Measurements from ENCODE around the gene EML5. TPM values are rescaled to one million over a fixed set of nuclear protein-coding genes. Genes with fewer than 3 reads are reported as not detected.

Gene EML5
- total RNA-seq, 4 donors from 2014 or later: 0.35 to 3.3 (median 1.3) TPM

- H3K27ac ChIP-seq: no peak overlapping the region
- TF ChIP-seq POLR2A (IDR thresholded peaks at IDR 0.05) (no peak), CTCF (IDR thresholded peaks at IDR 0.05) (no peak)
- no peaks in the 10 kb centered on the region for H3K9me3 ChIP-seq
- H3K4me3 ChIP-seq: no peak overlapping the region
- H3K27me3 ChIP-seq: no peaks in the 10 kb centered on the region
- peaks cover 0 to 44% (median 0%) of the 10 kb centered on the region in 3 donors for H3K36me3 ChIP-seq
- peaks cover 0 to 6% (median 0%) of the 10 kb centered on the region in 4 donors for H3K4me1 ChIP-seq
- DNase-seq: no peak
These were observed 179.8 kb downstream of the EML5 start for GRCh38 chr14:88612981-88613380.

GRCh38 chr14:88611878-88612277 is 180.9 kb downstream of the EML5 start:
- Histone ChIP-seq H3K4me1 (peaks cover 0 to 6% (median 0%) of the 10 kb centered on the region in 4 donors), H3K4me3 (no peak overlapping the region), H3K36me3 (peaks cover 0 to 53% (median 0%) of the 10 kb centered on the region in 3 donors), H3K27ac (no peak overlapping the region), H3K27me3 (no peaks in the 10 kb centered on the region), H3K9me3 (no peaks in the 10 kb centered on the region)
- TF ChIP-seq CTCF (IDR thresholded peaks at IDR 0.05) (no peak), POLR2A (IDR thresholded peaks at IDR 0.05) (no peak)
- DNase-seq: no peak

GRCh38 chr14:88607829-88608228 is 184.9 kb downstream of the EML5 start:
- Histone ChIP-seq H3K9me3 (no peaks in the 10 kb centered on the region), H3K27ac (no peak overlapping the region), H3K27me3 (no peaks in the 10 kb centered on the region), H3K36me3 (peaks cover 0 to 91% (median 0%) of the 10 kb centered on the region in 3 donors), H3K4me3 (no peak overlapping the region), H3K4me1 (no peaks in the 10 kb centered on the region)
- TF ChIP-seq CTCF (IDR thresholded peaks at IDR 0.05): no peak
- no peak for TF ChIP-seq POLR2A (IDR thresholded peaks at IDR 0.05)
- DNase-seq: no peak

- no peak for DNase-seq
- Histone ChIP-seq H3K4me3 (no peak overlapping the region), H3K27me3 (no peaks in the 10 kb centered on the region), H3K27ac (no peak overlapping the region), H3K4me1 (no peaks in the 10 kb centered on the region), H3K36me3 (peaks cover 0 to 94% (median 0%) of the 10 kb centered on the region in 3 donors), H3K9me3 (no peaks in the 10 kb centered on the region)
- TF ChIP-seq CTCF (IDR thresholded peaks at IDR 0.05): no peak
- TF ChIP-seq POLR2A (IDR thresholded peaks at IDR 0.05): no peak
These were observed 187.2 kb downstream of the EML5 start for GRCh38 chr14:88605594-88605993.

- H3K4me3 ChIP-seq: no peak overlapping the region
- TF ChIP-seq POLR2A (IDR thresholded peaks at IDR 0.05) (no peak), CTCF (IDR thresholded peaks at IDR 0.05) (no peak)
- H3K36me3 ChIP-seq: peaks cover 0 to 95% (median 0%) of the 10 kb centered on the region in 3 donors
- no peak for DNase-seq
- H3K27ac ChIP-seq: no peak overlapping the region
- H3K9me3 ChIP-seq: no peaks in the 10 kb centered on the region
- H3K4me1 ChIP-seq: peaks cover 0 to 4% (median 0%) of the 10 kb centered on the region in 4 donors
- no peaks in the 10 kb centered on the region for H3K27me3 ChIP-seq
These were observed 188.5 kb downstream of the EML5 start for GRCh38 chr14:88604212-88604611.
